Measurements from ENCODE around the gene CTNND2. TPM values are rescaled to one million over a fixed set of nuclear protein-coding genes. Genes with fewer than 3 reads are reported as not detected.

The CTNND2 gene
- total and polyA plus RNA-seq, 2 donors (not counting 1 experiment from before 2014, with no cell fraction given), result not detected

DNA sequence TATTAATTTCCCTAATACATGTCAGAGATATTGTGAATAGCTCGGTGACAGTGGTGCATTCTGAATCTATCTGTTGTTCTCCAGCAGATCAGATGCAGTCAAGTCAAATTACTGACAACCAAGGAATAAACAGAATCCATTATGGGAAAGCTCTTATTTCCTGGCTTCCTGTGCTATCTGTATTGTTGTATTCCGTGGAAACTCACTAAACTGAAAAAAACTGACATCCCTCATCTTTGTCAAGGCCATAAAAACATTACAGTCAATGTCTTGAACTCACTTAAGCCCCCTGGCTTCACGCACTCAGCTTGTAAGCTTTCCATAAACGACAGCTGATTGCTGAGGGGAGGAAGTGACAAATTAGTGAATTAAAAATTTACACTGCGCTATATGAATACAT lies 245.9 kb downstream of the CTNND2 start:
- DNase-seq (no peak), ATAC-seq (ENCODE audit: low read depth) (no peak)
- no peaks in the 10 kb centered on the region for H3K27me3 Mint-ChIP-seq
- Histone ChIP-seq H3K36me3 (replicated peaks in 1 of 2; ENCODE audit: control extremely low read depth in 1 of 2, control insufficient read depth in 1 of 2, extremely low read depth in 1 of 2, insufficient read depth in 2 of 2, low read length in 1 of 2) (no peaks in the 10 kb centered on the region), H2AFZ (ENCODE audit: insufficient read depth, low read depth, low read length, poor library complexity, severe bottlenecking) (no peak overlapping the region), H3K27ac (ENCODE audit: low read length in 2 of 2) (no peak overlapping the region), H3K9me3 (ENCODE audit: control extremely low read depth in 1 of 3, control insufficient read depth in 2 of 3, insufficient read depth in 1 of 3, low read length in 2 of 3) (no peaks in the 10 kb centered on the region), H3K27me3 (replicated peaks in 1 of 4; ENCODE audit: control extremely low read depth in 1 of 4, control insufficient read depth in 3 of 4, insufficient read depth in 4 of 4, low read length in 3 of 4) (no peaks in the 10 kb centered on the region), H3K4me2 (replicated peaks; ENCODE audit: low read depth, low read length, poor library complexity, severe bottlenecking) (no peak overlapping the region), H4K20me1 (ENCODE audit: control insufficient read depth, insufficient read depth, low read length, poor library complexity, severe bottlenecking) (no peaks in the 10 kb centered on the region), H3K79me2 (ENCODE audit: control insufficient read depth, insufficient read depth, low read length) (no peaks in the 10 kb centered on the region), H3K9ac (ENCODE audit: low read length) (no peak overlapping the region), H3K4me1 (ENCODE audit: control insufficient read depth in 2 of 2, insufficient read depth in 2 of 2, low read length in 2 of 2) (no peaks in the 10 kb centered on the region), H3K4me3 (ENCODE audit: control extremely low read depth in 1 of 5, extremely low read depth in 1 of 5, insufficient read depth in 1 of 5, low read depth in 2 of 5, low read length in 4 of 5) (no peak overlapping the region)
- 67% methylated on average over 1 of the region's 5 CpGs for WGBS (ENCODE audit: insufficient coverage)
- H3K4me1 Mint-ChIP-seq, result no peaks in the 10 kb centered on the region
- intact Hi-C loops (cut with micrococcal nuclease), result no loop called here
- POLR2A ChIA-PET, result no interaction called here
- H3K9me3 Mint-ChIP-seq (ENCODE audit: insufficient read depth), result no peaks in the 10 kb centered on the region
- TF ChIP-seq, protein P1, sequence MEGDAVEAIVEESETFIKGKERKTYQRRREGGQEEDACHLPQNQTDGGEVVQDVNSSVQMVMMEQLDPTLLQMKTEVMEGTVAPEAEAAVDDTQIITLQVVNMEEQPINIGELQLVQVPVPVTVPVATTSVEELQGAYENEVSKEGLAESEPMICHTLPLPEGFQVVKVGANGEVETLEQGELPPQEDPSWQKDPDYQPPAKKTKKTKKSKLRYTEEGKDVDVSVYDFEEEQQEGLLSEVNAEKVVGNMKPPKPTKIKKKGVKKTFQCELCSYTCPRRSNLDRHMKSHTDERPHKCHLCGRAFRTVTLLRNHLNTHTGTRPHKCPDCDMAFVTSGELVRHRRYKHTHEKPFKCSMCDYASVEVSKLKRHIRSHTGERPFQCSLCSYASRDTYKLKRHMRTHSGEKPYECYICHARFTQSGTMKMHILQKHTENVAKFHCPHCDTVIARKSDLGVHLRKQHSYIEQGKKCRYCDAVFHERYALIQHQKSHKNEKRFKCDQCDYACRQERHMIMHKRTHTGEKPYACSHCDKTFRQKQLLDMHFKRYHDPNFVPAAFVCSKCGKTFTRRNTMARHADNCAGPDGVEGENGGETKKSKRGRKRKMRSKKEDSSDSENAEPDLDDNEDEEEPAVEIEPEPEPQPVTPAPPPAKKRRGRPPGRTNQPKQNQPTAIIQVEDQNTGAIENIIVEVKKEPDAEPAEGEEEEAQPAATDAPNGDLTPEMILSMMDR (IDR thresholded peaks at IDR 0.05), result no peak
- no peak for TF ChIP-seq EZH2 (IDR thresholded peaks at IDR 0.05; ENCODE audit: borderline replicate concordance, insufficient read depth, low read depth, low read length, poor library complexity, severe bottlenecking)
- CTCF ChIA-PET, result no interaction called here
- H3K27ac Mint-ChIP-seq, result no peak overlapping the region
- H3K4me3 Mint-ChIP-seq, result no peak overlapping the region

DNA sequence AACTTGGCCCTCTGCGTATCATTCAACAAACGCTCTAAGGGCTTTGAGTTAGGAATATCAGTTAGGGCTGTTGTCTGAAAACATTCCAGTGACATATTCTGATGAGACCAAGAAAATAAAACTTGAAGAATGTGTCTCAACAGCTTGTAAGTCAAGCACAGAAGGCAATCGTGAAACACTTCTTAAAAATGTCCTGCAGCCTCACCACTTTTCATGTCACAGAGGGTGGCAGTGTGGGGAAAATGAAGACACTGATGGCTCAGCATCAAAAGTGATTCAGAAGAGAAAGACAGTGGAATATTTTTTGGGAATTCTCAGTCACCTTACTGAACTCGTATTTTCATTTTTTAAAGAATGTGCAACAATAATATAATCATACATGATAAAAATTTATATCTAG lies 247.3 kb downstream of the CTNND2 start:
- DNase-seq, result no peak
- intact Hi-C loops (cut with micrococcal nuclease), result no loop called here
- ChIA-PET POLR2A (no interaction called here), CTCF (no interaction called here)
- Mint-ChIP-seq H3K27me3 (no peaks in the 10 kb centered on the region), H3K4me1 (no peaks in the 10 kb centered on the region), H3K4me3 (no peak overlapping the region), H3K27ac (no peak overlapping the region), H3K9me3 (ENCODE audit: insufficient read depth) (no peaks in the 10 kb centered on the region)
- Histone ChIP-seq H3K9ac (ENCODE audit: low read length) (no peak overlapping the region), H3K4me3 (ENCODE audit: control extremely low read depth in 1 of 5, extremely low read depth in 1 of 5, insufficient read depth in 1 of 5, low read depth in 2 of 5, low read length in 4 of 5) (no peak overlapping the region), H3K9me3 (ENCODE audit: control extremely low read depth in 1 of 3, control insufficient read depth in 2 of 3, insufficient read depth in 1 of 3, low read length in 2 of 3) (no peaks in the 10 kb centered on the region), H3K27me3 (replicated peaks in 1 of 4; ENCODE audit: control extremely low read depth in 1 of 4, control insufficient read depth in 3 of 4, insufficient read depth in 4 of 4, low read length in 3 of 4) (no peaks in the 10 kb centered on the region), H3K36me3 (replicated peaks in 1 of 2; ENCODE audit: control extremely low read depth in 1 of 2, control insufficient read depth in 1 of 2, extremely low read depth in 1 of 2, insufficient read depth in 2 of 2, low read length in 1 of 2) (no peaks in the 10 kb centered on the region), H3K79me2 (ENCODE audit: control insufficient read depth, insufficient read depth, low read length) (no peaks in the 10 kb centered on the region), H2AFZ (ENCODE audit: insufficient read depth, low read depth, low read length, poor library complexity, severe bottlenecking) (no peak overlapping the region), H3K4me1 (ENCODE audit: control insufficient read depth in 2 of 2, insufficient read depth in 2 of 2, low read length in 2 of 2) (no peaks in the 10 kb centered on the region), H3K27ac (ENCODE audit: low read length in 2 of 2) (no peak overlapping the region), H3K4me2 (replicated peaks; ENCODE audit: low read depth, low read length, poor library complexity, severe bottlenecking) (no peak overlapping the region), H4K20me1 (ENCODE audit: control insufficient read depth, insufficient read depth, low read length, poor library complexity, severe bottlenecking) (no peaks in the 10 kb centered on the region)
- ATAC-seq (ENCODE audit: low read depth), result no peak
- WGBS (ENCODE audit: insufficient coverage), result 100% methylated on average over 2 of the region's 4 CpGs
- no peak for TF ChIP-seq EZH2 (IDR thresholded peaks at IDR 0.05; ENCODE audit: borderline replicate concordance, insufficient read depth, low read depth, low read length, poor library complexity, severe bottlenecking)
- TF ChIP-seq, protein P1 (IDR thresholded peaks at IDR 0.05), result no peak
